ENCODE measurements around the gene LYSMD1. TPM values are rescaled to one million over a fixed set of nuclear protein-coding genes. Genes with fewer than 3 reads are reported as not detected.
"Not testable (repeated sequence)": the region's sequence is repeated elsewhere in the genome, so short reads cannot be mapped to it uniquely, and the experiment has no call there.

Gene LYSMD1
- total RNA-seq, 1 donor from 2014 or later, result 9.9 TPM

DNA sequence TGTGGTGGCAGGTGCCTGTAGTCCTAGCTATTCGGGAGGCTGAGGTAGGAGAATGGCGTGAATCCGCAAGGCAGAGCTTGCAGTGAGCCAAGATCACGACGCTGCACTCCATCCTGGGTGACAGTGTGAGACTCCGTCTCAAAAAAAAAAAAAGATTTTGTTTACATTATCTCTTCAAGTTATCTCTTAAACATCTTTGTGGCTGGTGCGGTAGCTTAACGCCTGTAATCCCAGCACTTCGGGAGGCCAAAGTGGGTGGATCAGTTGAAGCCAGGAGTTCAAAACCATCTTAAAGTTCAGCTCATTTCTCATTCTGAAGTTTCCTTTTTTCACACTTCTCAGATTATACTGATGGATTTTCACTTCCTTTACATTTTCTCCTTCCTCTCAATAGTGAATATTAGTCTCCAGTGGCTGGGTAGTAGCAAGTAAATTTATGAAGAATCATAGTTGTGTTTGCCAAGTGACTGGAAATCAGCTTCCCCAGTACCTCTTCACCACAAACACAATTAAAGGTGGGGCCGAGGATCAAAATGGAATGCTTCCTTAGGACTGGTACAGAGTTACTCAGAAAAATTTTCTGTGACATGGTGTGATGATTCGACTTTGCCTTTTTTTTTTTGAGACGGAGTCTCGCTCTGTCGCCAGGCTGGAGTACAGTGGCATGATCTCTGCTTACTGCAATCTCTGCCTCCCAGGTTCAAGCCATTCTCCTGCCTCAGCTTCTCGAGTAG, 46.4 kb upstream of the LYSMD1 start:
- H3K9me3 Mint-ChIP-seq (ENCODE audit: unreplicated experiment), result no peaks in the 10 kb centered on the region
- H3K27me3 ChIP-seq (ENCODE audit: insufficient read depth, low read length), result no peaks in the 10 kb centered on the region
- no peak for FAIRE-seq
- no peak for DNase-seq (ENCODE audit: low read depth)
- H4K20me1 ChIP-seq (ENCODE audit: insufficient read depth, low read length), result peaks cover 87% of the 10 kb centered on the region
- no peaks in the 10 kb centered on the region for H3K9me3 ChIP-seq (ENCODE audit: insufficient read depth, low read depth, low read length)
- H3K27ac ChIP-seq (ENCODE audit: low read depth, low read length), result no peak overlapping the region
- no peak overlapping the region for H3K4me3 ChIP-seq (ENCODE audit: insufficient read depth, low read depth, low read length)
- peaks cover 20% of the 10 kb centered on the region for H3K4me1 Mint-ChIP-seq (ENCODE audit: low read depth, unreplicated experiment)
- H3K36me3 Mint-ChIP-seq (ENCODE audit: low read depth, unreplicated experiment), result peaks cover 14% of the 10 kb centered on the region
- H3K4me1 ChIP-seq (ENCODE audit: insufficient read depth, low read length), result peaks cover 2% of the 10 kb centered on the region
- no peak overlapping the region for H3K4me2 ChIP-seq (ENCODE audit: low read length)
- H3K4me3 Mint-ChIP-seq (ENCODE audit: unreplicated experiment), result peak overlapping the region; percentile 77
- H3K9ac ChIP-seq (ENCODE audit: low read length), result no peak overlapping the region
- H3K27me3 Mint-ChIP-seq (ENCODE audit: low read depth, unreplicated experiment), result no peaks in the 10 kb centered on the region
- peaks cover 4% of the 10 kb centered on the region for H3K36me3 ChIP-seq (ENCODE audit: insufficient read depth, low read length)
- peaks cover 97% of the 10 kb centered on the region for H3K79me2 ChIP-seq (ENCODE audit: insufficient read depth, low read length)
- H2AFZ ChIP-seq (ENCODE audit: low read depth, low read length), result no peak overlapping the region
- H3K27ac Mint-ChIP-seq (ENCODE audit: unreplicated experiment), result peak overlapping the region; percentile 83
- no peak for TF ChIP-seq EZH2 (IDR thresholded peaks at IDR 0.05; ENCODE audit: insufficient read depth, low read length)
- TF ChIP-seq, protein P1, sequence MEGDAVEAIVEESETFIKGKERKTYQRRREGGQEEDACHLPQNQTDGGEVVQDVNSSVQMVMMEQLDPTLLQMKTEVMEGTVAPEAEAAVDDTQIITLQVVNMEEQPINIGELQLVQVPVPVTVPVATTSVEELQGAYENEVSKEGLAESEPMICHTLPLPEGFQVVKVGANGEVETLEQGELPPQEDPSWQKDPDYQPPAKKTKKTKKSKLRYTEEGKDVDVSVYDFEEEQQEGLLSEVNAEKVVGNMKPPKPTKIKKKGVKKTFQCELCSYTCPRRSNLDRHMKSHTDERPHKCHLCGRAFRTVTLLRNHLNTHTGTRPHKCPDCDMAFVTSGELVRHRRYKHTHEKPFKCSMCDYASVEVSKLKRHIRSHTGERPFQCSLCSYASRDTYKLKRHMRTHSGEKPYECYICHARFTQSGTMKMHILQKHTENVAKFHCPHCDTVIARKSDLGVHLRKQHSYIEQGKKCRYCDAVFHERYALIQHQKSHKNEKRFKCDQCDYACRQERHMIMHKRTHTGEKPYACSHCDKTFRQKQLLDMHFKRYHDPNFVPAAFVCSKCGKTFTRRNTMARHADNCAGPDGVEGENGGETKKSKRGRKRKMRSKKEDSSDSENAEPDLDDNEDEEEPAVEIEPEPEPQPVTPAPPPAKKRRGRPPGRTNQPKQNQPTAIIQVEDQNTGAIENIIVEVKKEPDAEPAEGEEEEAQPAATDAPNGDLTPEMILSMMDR (IDR thresholded peaks at IDR 0.05; ENCODE audit: insufficient read depth, low read depth, low read length), result no peak

DNA sequence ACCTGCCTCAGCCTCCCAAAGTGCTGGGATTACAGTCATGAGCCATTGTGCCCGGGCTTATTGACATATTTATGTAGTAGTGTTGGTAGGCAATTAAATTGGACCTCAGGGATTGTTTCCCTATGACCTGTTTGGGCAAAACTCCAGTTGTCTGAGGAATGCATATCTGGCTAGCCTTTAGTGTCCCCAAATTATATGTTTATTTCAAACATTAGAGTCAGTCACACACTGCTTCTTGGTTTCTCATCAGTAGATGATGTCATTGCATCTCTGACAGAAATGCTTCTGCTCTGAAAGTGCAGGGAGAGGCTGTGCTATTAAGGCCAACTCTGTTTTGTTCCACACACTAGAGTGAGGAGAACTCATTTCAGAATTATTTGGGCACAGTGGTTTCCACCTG, 45.1 kb upstream of the LYSMD1 start:
- TF ChIP-seq, protein P1 (IDR thresholded peaks at IDR 0.05; ENCODE audit: insufficient read depth, low read depth, low read length), result no peak
- TF ChIP-seq EZH2 (IDR thresholded peaks at IDR 0.05; ENCODE audit: insufficient read depth, low read length), result no peak
- Histone ChIP-seq H3K4me1 (ENCODE audit: insufficient read depth, low read length) (peaks cover 2% of the 10 kb centered on the region), H2AFZ (ENCODE audit: low read depth, low read length) (no peak overlapping the region), H3K9me3 (ENCODE audit: insufficient read depth, low read depth, low read length) (no peaks in the 10 kb centered on the region), H3K36me3 (ENCODE audit: insufficient read depth, low read length) (peaks cover 4% of the 10 kb centered on the region), H3K9ac (ENCODE audit: low read length) (no peak overlapping the region), H3K79me2 (ENCODE audit: insufficient read depth, low read length) (peaks cover 98% of the 10 kb centered on the region), H3K4me3 (ENCODE audit: insufficient read depth, low read depth, low read length) (no peak overlapping the region), H3K27ac (ENCODE audit: low read depth, low read length) (peak overlapping the region; percentile 19), H3K4me2 (ENCODE audit: low read length) (no peak overlapping the region), H3K27me3 (ENCODE audit: insufficient read depth, low read length) (no peaks in the 10 kb centered on the region), H4K20me1 (ENCODE audit: insufficient read depth, low read length) (peaks cover 87% of the 10 kb centered on the region)
- no peaks in the 10 kb centered on the region for H3K9me3 Mint-ChIP-seq (ENCODE audit: unreplicated experiment)
- DNase-seq (ENCODE audit: low read depth) (peak; percentile 18), FAIRE-seq (no peak)
- H3K36me3 Mint-ChIP-seq (ENCODE audit: low read depth, unreplicated experiment), result peaks cover 18% of the 10 kb centered on the region
- no peak overlapping the region for H3K4me3 Mint-ChIP-seq (ENCODE audit: unreplicated experiment)
- no peak overlapping the region for H3K27ac Mint-ChIP-seq (ENCODE audit: unreplicated experiment)
- H3K4me1 Mint-ChIP-seq (ENCODE audit: low read depth, unreplicated experiment), result peaks cover 18% of the 10 kb centered on the region
- H3K27me3 Mint-ChIP-seq (ENCODE audit: low read depth, unreplicated experiment), result no peaks in the 10 kb centered on the region

DNA sequence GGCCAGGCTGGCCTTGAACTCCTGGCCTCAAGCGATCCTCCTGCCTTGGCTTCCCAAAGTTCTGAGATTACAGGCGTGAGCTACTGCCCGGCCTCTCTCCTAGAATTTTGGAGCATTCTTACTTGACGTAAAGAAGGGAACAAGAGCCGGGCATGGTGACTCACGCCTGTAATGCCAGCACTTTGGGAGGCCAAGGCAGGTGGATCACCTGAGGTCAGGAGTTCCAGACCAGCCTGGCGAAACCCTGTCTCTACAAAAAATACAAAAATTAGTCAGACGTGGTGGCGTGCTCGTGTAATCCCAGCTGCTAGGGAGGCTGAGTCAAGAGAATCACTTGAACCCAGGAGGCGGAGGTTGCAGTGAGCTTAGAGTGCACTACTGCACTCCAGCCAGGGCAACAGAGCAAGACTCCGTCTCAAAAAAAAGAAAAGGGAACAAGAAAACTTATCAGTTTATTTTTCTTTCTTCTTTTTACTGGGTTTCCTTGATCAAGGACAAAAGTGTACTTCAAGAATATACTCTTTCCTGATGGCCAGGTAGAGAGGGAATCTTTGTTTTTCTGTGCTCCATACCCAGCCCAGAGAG, 39.8 kb upstream of the LYSMD1 start:
- H3K9ac ChIP-seq (ENCODE audit: low read length), result not testable (repeated sequence)

More for the DNA sequence above, 39.8 kb upstream of the LYSMD1 start:
- Histone ChIP-seq H4K20me1 (ENCODE audit: insufficient read depth, low read length) (peaks cover 92% of the 10 kb centered on the region), H3K79me2 (ENCODE audit: insufficient read depth, low read length) (peaks cover 97% of the 10 kb centered on the region), H3K36me3 (ENCODE audit: insufficient read depth, low read length) (peaks cover 13% of the 10 kb centered on the region), H3K4me1 (ENCODE audit: insufficient read depth, low read length) (peaks cover 13% of the 10 kb centered on the region)
- H3K27ac ChIP-seq (ENCODE audit: low read depth, low read length); H3K4me2 ChIP-seq (ENCODE audit: low read length); H3K9me3 Mint-ChIP-seq (ENCODE audit: unreplicated experiment); H3K4me3 Mint-ChIP-seq (ENCODE audit: unreplicated experiment); FAIRE-seq; H2AFZ ChIP-seq (ENCODE audit: low read depth, low read length); DNase-seq (ENCODE audit: low read depth); H3K27me3 Mint-ChIP-seq (ENCODE audit: low read depth, unreplicated experiment); H3K27ac Mint-ChIP-seq (ENCODE audit: unreplicated experiment); H3K27me3 ChIP-seq (ENCODE audit: insufficient read depth, low read length); H3K4me3 ChIP-seq (ENCODE audit: insufficient read depth, low read depth, low read length); H3K9me3 ChIP-seq (ENCODE audit: insufficient read depth, low read depth, low read length): not testable (repeated sequence)
- Mint-ChIP-seq H3K36me3 (ENCODE audit: low read depth, unreplicated experiment) (peaks cover 12% of the 10 kb centered on the region), H3K4me1 (ENCODE audit: low read depth, unreplicated experiment) (peaks cover 15% of the 10 kb centered on the region)
